Fibroblast of the aortic adventitia (primary cell): Measurements from ENCODE around the gene INSYN2A. TPM values are rescaled to one million over a fixed set of nuclear protein-coding genes. Genes with fewer than 3 reads are reported as not detected.
A peak's percentile ranks its signal among the peaks of the same experiment; 100 is the strongest.

Experiments used
- DNase-seq: peaks from one replicate; pipeline ENCODE4 v3.0.0-alpha.2; 2010; ENCODE audit warnings: low read depth
- H3K4me3 ChIP-seq: 2 replicates; pipeline ENCODE4 v1.5.1; 2011; ENCODE audit warnings: low read depth, mild to moderate bottlenecking, control low read depth, low read length, moderate library complexity
- total RNA-seq: library from RNA; depleted of rRNA; stranded (reverse); fragments of >200 nt; gene quantifications from 2 replicates; pipeline ENCODE4 v1.2.3, GENCODE V29; 2012; ENCODE audit warnings: low replicate concordance
- TF ChIP-seq, protein P1 (sequence below): IDR thresholded peaks from 2 replicates; pipeline ENCODE4 v1.5.1; 2011; ENCODE audit warnings: mild to moderate bottlenecking, low read length, control low read depth, inconsistent platforms; ENCODE audit not compliant: insufficient read depth

INSYN2A gene
- total RNA-seq, 1 donor, result 0.27 TPM

DNA sequence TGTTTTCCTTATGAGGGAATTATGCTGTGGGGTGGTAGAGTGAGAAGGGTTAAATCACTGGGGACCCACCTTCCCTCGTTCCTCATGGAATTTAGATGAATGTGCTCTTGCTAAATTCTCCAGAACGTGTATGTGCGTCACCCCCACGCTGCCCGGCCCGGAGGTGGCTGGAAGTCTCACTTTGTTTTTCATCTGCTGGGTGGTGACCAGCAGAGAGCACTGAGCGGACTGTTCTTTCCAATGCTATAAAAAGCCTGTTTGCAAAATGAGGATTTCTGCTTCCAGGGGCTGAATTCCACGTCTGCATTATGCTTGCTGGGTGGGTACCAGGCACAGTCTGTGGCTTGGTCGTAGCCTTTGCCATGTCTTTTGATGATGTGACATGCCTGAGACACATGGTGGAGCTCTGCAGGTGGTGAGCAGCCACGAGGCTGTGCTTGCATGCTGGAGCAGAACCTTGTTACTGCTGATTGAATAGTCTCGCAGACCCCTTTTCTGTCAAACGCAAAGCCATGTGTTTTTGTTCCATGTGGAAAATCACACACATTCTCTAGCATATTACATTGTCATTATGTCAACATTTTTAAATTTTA lies 31.9 kb upstream of the INSYN2A start:
- H3K4me3 ChIP-seq, result no peak overlapping the region
- TF ChIP-seq, protein P1, sequence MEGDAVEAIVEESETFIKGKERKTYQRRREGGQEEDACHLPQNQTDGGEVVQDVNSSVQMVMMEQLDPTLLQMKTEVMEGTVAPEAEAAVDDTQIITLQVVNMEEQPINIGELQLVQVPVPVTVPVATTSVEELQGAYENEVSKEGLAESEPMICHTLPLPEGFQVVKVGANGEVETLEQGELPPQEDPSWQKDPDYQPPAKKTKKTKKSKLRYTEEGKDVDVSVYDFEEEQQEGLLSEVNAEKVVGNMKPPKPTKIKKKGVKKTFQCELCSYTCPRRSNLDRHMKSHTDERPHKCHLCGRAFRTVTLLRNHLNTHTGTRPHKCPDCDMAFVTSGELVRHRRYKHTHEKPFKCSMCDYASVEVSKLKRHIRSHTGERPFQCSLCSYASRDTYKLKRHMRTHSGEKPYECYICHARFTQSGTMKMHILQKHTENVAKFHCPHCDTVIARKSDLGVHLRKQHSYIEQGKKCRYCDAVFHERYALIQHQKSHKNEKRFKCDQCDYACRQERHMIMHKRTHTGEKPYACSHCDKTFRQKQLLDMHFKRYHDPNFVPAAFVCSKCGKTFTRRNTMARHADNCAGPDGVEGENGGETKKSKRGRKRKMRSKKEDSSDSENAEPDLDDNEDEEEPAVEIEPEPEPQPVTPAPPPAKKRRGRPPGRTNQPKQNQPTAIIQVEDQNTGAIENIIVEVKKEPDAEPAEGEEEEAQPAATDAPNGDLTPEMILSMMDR, result no peak
- peak; percentile 34 for DNase-seq

DNA sequence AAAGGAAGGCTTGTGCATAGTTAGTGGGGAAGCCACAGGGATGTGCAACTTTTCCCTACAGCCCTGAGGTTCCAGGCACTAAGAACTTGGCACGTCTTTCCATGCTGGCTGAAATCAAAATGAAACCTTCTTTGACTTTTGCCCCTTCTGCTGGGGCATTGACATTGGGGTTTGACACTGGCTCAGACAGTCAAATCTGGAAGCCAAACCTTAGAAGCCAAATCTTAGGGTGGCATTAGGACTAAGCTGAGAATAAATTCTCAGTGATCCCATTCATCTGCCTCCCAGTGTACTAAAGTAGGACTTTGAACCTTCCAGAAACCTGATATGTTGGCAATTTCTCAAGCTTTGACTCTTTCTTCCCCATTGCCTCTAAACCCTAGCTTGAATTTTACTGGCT lies 31.3 kb upstream of the INSYN2A start:
- TF ChIP-seq, protein P1, result no peak
- no peak for DNase-seq
- no peak overlapping the region for H3K4me3 ChIP-seq

DNA sequence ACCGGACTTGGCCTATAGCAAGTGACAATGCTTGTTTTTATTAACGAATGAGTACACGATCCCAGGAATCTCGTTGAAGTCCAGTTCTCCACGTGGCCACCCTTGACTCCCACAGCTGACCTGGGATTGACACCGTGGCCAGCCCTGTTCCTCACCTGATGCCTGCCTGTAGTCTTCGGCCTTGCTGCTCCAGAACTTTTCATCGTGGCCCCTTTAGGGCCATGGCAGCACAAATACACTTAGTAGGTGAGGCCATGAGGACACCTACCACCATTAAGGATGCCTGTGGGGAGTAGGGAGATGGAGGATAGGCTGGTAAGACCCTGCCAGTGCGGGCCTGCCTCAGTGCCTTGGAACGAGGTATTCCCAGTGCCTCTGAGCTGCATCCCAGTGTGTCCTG lies 30.6 kb upstream of the INSYN2A start:
- TF ChIP-seq, protein P1, result no peak
- no peak for DNase-seq
- H3K4me3 ChIP-seq, result no peak overlapping the region

DNA sequence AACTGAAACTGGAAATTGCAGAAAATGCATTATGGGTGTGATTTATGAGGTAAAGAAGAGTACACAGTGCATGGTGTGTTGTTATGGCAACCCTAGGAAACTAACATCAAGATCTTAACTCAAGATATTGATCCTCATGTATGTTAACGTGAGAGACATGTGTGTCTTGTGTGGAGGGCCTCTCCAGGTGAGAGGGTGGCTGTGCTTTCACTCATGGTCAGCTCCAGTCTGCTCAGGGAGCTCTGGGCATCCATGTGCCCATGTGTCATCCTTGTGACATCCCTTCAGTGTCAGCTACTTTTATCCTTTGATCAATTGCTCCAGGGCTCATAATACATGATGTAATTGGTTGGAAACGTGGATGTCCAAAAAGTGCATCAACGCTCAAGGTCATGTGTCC lies 24.9 kb upstream of the INSYN2A start:
- TF ChIP-seq, protein P1, result no peak
- DNase-seq, result no peak
- no peak overlapping the region for H3K4me3 ChIP-seq

DNA sequence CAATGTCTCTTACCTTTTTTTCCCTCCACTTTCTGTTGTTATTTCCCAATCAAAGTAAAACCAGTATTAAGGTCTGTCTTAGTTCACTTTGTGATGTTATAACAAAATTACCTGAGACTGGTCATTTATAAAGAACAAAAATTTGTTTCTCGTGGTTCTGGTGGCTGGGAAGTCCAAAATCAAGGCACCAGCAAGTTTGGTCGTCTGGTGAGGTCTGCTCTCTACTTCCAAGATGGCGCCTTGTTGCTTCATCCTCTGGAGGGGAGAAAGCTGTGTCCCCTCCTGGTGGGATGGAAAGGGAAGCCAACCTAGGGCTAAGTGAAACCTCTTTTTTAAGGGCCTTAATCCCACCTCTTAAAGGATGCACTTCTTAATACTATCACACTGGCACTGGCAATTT lies 22.3 kb upstream of the INSYN2A start:
- TF ChIP-seq, protein P1, result no peak
- H3K4me3 ChIP-seq, result no peak overlapping the region
- DNase-seq, result no peak

DNA sequence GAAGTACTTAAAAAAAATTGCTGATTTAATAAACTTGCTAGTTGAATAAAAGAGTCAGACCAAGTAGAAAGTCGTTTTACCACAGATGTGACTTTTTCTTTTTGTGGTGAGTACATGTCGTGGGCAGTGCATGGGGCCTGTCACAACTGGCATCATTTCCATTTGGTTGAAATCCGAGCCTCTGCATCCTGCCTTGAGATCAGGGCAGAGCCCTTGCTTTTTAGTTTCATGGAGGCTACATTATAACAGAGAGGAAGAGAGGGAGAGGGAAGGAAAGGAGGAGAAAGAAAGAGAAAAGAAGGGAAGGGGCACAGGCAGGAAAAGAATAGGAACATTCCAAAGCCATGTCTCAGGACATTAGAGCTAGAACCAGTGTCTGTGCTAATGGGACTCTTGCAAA lies 20.4 kb upstream of the INSYN2A start:
- DNase-seq, result no peak
- TF ChIP-seq, protein P1, result no peak
- no peak overlapping the region for H3K4me3 ChIP-seq

DNA sequence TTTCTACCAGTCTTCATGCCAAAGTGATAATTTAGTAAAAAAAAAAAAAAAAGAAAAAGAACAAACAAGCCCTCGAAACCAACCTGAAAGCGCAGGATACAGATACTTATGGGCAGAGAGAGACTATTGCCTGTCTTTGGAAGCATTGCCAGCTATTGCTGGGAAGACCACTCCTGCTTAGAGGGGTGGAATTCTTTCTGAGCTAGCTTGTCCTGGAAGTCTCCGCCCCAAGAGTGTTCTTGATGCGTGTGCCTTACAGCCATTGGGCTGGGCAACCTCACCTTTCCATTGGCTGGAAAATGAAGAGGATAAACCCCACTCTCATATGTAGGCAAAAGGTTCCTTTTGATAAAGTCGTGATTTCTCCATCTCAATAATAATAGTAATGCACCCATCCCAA lies 19.9 kb upstream of the INSYN2A start:
- no peak overlapping the region for H3K4me3 ChIP-seq
- DNase-seq, result no peak
- TF ChIP-seq, protein P1, result no peak
